Measurements from ENCODE around the gene TMOD1.

Gene TMOD1

GRCh38 chr9:97645720-97646119 lies 144.3 kb downstream of the TMOD1 start:
- H3K79me2 ChIP-seq (ENCODE audit: low read length): peaks cover 24% of the 10 kb centered on the region
- no peak for TF ChIP-seq EZH2phosphoT487 (IDR thresholded peaks at IDR 0.05; ENCODE audit: low read depth)
- TF ChIP-seq CTCF (IDR thresholded peaks at IDR 0.05; ENCODE audit: low read depth, low read length): no peak
- 0 out of 2 replicates have a peak, but pooled peaks cover 3% of the 10 kb centered on the region for H4K20me1 ChIP-seq (ENCODE audit: insufficient read depth, low read length)
- H3K27me3 ChIP-seq (ENCODE audit: low read depth, low read length): no peaks in the 10 kb centered on the region
- no peak overlapping the region for H3K4me3 ChIP-seq (ENCODE audit: low read length)
- H3K4me2 ChIP-seq (ENCODE audit: low read length): no peak overlapping the region
- H3K9me3 ChIP-seq (ENCODE audit: insufficient read depth, low read length): no peaks in the 10 kb centered on the region
- no peaks in the 10 kb centered on the region for H3K4me1 ChIP-seq (ENCODE audit: low read length)
- H3K27ac ChIP-seq (ENCODE audit: low read length): no peak overlapping the region
- H3K36me3 ChIP-seq (replicated peaks; ENCODE audit: low read depth, low read length): peaks cover 73% of the 10 kb centered on the region
- H2AFZ ChIP-seq (ENCODE audit: low read depth, low read length): no peak overlapping the region
- H3K9ac ChIP-seq (ENCODE audit: low read length): no peak overlapping the region

- H3K36me3 ChIP-seq (replicated peaks; ENCODE audit: low read depth, low read length): peaks cover 70% of the 10 kb centered on the region
- H2AFZ ChIP-seq (ENCODE audit: low read depth, low read length): no peak overlapping the region
- 0 out of 2 replicates have a peak, but pooled peaks cover 6% of the 10 kb centered on the region for H3K79me2 ChIP-seq (ENCODE audit: low read length)
- H4K20me1 ChIP-seq (ENCODE audit: insufficient read depth, low read length): 0 out of 2 replicates have a peak, but pooled peaks cover 3% of the 10 kb centered on the region
- no peak overlapping the region for H3K4me3 ChIP-seq (ENCODE audit: low read length)
- TF ChIP-seq CTCF (IDR thresholded peaks at IDR 0.05; ENCODE audit: low read depth, low read length) (no peak), EZH2phosphoT487 (IDR thresholded peaks at IDR 0.05; ENCODE audit: low read depth) (no peak)
- no peak overlapping the region for H3K27ac ChIP-seq (ENCODE audit: low read length)
- H3K9ac ChIP-seq (ENCODE audit: low read length): no peak overlapping the region
- H3K4me1 ChIP-seq (ENCODE audit: low read length): no peaks in the 10 kb centered on the region
- no peaks in the 10 kb centered on the region for H3K9me3 ChIP-seq (ENCODE audit: insufficient read depth, low read length)
- H3K4me2 ChIP-seq (ENCODE audit: low read length): no peak overlapping the region
- no peaks in the 10 kb centered on the region for H3K27me3 ChIP-seq (ENCODE audit: low read depth, low read length)
Observed at GRCh38 chr9:97647996-97648395, 146.5 kb downstream of the TMOD1 start.

Measured in OCI-LY3 (cell line).